GM12891 (cell line): ENCODE results near the gene ZNF575.
"Not testable (repeated sequence)": the region's sequence is repeated elsewhere in the genome, so short reads cannot be mapped to it uniquely, and the experiment has no call there.

Experiments
- DNase-seq: peaks from one replicate; pipeline ENCODE4 v3.0.0; 2011; ENCODE audit warnings: low spot score; ENCODE audit not compliant: insufficient read length
- FAIRE-seq: peaks from 2 replicates; lab custom pipeline; 2011; peaks lifted over from hg19 to GRCh38; lab: Jason Lieb, UNC
- PAX5 ChIP-seq: IDR thresholded peaks from 2 replicates; pipeline ENCODE4 v1.6.1; 2011; ENCODE audit warnings: low read length, moderate library complexity, mild to moderate bottlenecking; ENCODE audit not compliant: insufficient read depth, severe bottlenecking
- POLR2A ChIP-seq: IDR thresholded peaks from 2 replicates; pipeline ENCODE4 v1.6.1; 2011; ENCODE audit warnings: low read depth, low read length, control low read depth
- POLR2AphosphoS5 ChIP-seq: IDR thresholded peaks from 2 replicates; pipeline ENCODE4 v1.6.1; 2011; ENCODE audit warnings: low read depth, low read length, control low read depth
- POU2F2 ChIP-seq: IDR thresholded peaks from 2 replicates; pipeline ENCODE4 v1.6.1; 2011; ENCODE audit warnings: low read depth, mild to moderate bottlenecking, control low read depth, low read length, moderate library complexity
- SPI1 ChIP-seq: IDR thresholded peaks from 2 replicates; pipeline ENCODE4 v1.6.1; 2011; ENCODE audit warnings: low read depth, low read length, control low read depth
- TAF1 ChIP-seq: IDR thresholded peaks from 2 replicates; pipeline ENCODE4 v1.6.1; 2011; ENCODE audit warnings: low read depth, low read length, control low read depth

Gene ZNF575

DNA sequence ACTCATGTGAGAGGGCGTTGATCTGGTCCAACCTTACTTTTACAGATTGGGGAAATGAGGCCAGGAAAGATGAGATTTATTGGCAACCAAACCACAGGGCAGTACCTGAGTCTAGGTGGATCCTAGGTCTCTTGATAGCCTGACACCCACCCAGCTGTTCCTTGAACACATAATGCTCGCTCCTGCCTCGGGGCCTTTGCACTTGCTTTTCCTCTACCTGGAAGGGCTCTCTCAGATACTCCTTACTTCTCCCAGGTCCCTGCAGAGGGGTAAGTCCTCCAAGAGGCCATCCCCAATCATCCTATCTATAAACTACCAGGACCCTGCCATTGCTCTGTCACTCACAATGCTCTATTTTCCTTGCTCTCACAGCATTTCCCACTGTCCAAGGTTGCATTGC, 7.4 kb downstream of the ZNF575 start:
- DNase-seq (no peak), FAIRE-seq (no peak)
- no peak for TF ChIP-seq TAF1
- no peak for TF ChIP-seq PAX5
- TF ChIP-seq SPI1: no peak
- no peak for TF ChIP-seq POLR2A
- TF ChIP-seq POU2F2: no peak
- TF ChIP-seq POLR2AphosphoS5: no peak

DNA sequence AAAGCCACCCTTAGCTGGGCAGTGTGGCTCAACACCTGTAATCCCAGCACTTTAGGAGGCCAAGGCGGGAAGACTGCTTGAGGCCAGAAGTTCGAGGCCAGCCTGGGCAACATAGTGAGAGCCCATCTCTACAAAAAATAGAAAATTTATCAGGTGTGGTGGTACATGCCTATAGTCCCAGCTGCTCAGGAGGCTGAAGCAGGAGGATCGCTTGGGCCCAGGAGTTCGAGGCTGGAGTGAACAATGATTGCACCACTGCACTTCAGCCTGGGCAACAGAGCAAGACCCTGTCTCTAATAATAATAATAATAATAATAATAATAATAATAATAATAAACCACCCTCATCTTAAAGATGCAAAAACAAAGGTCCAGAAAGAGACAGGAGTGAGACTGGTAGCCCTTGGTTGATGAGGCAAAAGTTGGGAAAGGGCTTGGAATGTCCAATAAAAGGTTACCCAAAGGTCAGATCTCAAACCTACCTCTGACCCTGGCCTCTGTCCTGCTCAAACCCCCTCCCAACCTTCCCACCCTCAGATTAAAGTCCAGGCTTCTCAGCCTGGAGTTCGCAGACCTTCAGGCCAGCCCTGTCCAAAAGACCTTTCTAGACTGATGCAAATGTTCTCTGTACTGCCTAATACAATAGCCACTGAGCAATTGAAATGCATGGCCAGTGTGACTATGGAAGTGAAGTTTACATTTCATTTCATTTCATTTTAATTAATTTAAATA, 9.1 kb downstream of the ZNF575 start:
- FAIRE-seq: no peak
- DNase-seq: no peak
- TF ChIP-seq SPI1: no peak
- TF ChIP-seq POU2F2: no peak
- no peak for TF ChIP-seq POLR2AphosphoS5
- no peak for TF ChIP-seq POLR2A
- no peak for TF ChIP-seq PAX5
- no peak for TF ChIP-seq TAF1

DNA sequence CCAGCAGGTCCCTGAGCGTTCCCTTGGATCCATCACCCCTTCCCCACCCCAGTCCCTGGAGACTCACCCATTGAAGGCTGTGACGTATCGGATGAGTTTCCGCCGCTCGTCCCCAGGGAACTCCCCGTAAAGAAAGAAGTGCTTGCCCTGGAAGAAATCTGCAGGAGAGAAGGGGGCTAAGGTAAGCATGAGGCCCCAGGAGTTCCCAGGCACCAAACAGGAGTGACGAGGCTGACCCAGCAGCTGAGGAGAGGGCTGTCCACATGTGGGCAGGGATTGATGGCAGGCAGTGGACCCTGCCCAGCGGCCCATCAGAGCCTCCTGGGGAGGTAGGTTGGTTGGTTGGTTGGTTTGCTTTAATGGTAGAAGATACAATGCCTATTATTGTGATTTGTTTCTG, 11.1 kb downstream of the ZNF575 start:
- TF ChIP-seq POLR2A: no peak
- no peak for TF ChIP-seq POU2F2
- TF ChIP-seq POLR2AphosphoS5: no peak
- TF ChIP-seq SPI1: no peak
- no peak for TF ChIP-seq PAX5
- no peak for TF ChIP-seq TAF1
- DNase-seq (no peak), FAIRE-seq (no peak)

DNA sequence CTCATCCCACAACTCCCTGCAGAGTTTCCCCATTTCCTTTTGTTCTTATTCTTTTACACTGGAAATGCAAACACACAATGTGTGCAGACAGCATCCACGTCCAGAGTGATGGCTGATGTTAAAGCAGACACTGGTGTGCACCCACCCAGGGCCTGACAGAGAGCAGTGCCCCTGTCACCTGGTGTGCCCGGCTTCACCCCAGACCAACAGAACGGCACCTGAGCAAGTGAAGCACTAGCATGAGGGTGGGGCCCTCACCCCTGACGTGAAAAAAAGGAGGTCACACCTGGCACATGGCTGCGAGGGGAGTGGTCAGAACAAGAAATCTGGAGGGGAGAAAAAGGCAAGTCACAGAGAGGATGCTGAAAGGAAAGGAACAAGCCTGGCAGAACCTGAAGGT, 12.3 kb downstream of the ZNF575 start:
- DNase-seq: no peak
- no peak for FAIRE-seq
- TF ChIP-seq POU2F2 (no peak), TAF1 (no peak), POLR2AphosphoS5 (no peak), POLR2A (no peak), PAX5 (no peak), SPI1 (no peak)

DNA sequence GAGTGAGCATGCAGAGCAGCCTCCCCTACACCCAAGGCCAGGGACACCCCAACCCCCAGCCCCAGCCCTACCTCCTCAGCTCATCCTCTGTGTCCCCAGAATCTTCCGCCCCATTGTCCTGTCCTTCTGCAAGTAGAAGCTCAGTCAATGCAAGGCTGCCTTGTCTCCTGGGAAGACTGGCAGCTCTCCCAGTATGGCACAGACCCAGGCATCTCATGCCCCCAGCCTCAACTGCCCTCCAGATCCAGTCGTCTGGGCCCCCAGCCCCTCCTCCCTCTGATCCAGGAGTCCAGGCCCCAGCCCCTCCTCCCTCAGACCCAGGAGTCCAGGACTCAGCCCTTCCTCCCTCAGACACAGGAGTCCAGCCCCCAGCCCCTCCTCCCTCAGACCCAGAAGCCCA, 13.0 kb downstream of the ZNF575 start:
- no peak for FAIRE-seq
- DNase-seq: no peak
- TF ChIP-seq POU2F2: no peak
- TF ChIP-seq POLR2AphosphoS5: no peak
- no peak for TF ChIP-seq PAX5
- TF ChIP-seq TAF1: no peak
- TF ChIP-seq SPI1: no peak

DNA sequence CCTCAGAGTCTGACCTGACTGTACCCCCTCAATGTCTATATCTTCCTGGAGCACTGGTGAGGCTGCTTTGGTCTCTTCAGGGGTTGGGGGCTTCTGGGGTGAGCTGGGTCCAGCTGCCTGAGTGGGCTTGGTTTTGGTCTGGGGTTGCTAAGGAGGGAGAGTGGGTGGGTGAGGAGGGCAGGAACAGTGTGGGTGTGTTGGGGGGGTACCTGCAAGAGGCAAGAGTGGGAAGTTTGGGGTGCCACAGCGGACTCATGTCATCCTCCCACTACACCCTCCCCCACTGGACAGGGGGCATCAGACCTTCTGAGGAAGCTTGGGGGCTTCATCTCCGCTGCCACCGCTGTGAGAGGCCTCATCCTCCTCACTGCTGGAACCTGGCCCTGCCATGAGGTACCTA, 13.6 kb downstream of the ZNF575 start:
- TF ChIP-seq PAX5 (no peak), SPI1 (no peak), POU2F2 (no peak), TAF1 (no peak), POLR2A (no peak), POLR2AphosphoS5 (no peak)
- DNase-seq (no peak), FAIRE-seq (no peak)

DNA sequence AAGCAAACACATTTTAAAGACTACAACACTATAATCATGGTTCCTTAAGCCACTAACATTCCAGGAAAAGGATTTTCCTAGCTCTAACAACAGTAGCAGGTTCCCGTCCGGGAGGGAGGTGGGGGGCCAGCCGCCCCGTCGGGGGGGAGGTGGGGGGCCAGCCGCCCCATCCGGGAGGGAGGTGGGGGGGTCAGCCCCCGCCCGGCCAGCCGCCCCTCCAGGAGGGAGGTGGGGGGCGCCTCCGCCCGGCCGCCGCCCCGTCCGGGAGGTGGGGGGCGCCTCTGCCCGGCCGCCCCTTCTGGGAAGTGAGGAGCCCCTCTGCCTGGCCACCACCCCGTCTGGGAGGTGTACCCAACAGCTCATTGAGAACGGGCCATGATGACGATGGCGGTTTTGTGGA, 14.9 kb downstream of the ZNF575 start:
- not testable (repeated sequence) for DNase-seq, FAIRE-seq

DNA sequence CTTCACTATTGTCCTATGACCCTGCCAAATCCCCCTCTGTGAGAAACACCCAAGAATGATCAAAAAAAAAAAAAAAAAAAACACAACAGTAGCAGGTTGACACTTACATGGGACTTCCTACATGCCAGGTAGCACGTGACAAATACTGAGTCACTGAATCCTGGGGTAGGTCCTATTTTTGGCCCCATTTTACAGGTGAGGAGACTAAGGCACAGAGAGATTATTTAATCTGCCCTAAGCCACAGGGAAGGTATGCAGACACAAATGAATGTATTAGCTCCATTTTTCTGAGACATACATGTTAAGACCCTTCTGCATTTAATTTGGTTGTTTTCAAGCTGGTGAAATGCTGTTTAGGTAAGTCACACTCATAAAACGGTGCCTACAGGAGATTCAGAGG, 15.7 kb downstream of the ZNF575 start:
- FAIRE-seq: no peak
- no peak for TF ChIP-seq SPI1
- no peak for TF ChIP-seq TAF1
- TF ChIP-seq PAX5: no peak
- TF ChIP-seq POLR2AphosphoS5: no peak
- no peak for TF ChIP-seq POU2F2
- no peak for TF ChIP-seq POLR2A

DNA sequence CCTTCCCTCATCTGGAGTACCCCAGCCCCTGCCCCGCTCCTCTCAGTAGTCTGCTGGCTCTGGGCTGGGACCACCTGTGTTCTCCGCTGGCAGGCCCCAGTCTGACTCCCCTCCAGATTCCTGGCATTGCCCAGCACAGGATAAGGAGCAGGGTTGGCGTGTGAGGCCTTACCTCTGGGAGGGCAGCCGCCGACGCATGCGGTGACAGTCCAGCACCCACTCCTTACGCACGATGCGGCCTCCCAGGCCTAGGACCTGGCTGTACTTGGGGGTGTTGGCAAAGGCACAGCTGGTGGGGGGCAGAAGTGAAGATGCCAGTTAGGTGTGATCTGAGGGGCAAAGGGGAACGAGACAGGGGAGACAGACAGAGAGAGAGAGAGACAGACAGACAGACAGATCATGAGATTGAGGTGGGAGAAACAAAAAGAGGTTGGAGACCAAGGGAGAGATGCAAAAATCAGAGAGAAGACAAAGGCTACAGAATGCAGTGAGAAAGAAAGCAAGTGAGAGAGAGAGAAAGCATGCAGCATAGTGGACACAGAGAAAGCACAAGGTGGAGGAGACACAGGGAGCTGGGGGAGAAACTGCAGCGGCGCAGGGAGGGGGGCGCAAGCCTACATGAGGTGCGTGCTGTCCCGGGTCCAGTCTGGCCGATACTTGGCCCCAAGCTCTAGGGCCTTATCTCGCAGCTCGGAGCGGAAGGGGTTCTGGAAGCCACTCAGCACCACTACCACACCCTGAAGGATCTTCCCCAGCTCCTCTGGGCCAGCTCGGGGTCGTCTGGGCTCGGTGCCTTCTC, 18.6 kb downstream of the ZNF575 start:
- TF ChIP-seq POU2F2 (no peak), TAF1 (no peak), SPI1 (no peak)
- DNase-seq: no peak
- FAIRE-seq: no peak

More for the DNA sequence above, 15.7 kb downstream of the ZNF575 start:
- DNase-seq: no peak

DNA sequence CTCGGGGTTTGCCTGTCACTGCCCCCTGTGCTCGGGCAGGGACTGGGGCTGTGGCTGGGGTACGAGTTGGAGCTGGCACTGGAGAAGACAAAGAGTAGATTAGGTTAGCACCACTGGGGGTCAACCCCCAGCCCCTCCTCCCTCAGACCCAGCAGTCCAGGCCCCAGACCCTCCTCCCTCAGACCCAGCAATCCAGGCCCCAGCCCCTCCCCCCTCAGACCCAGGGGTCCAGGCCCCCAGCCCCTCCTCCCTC, 19.1 kb downstream of the ZNF575 start:
- FAIRE-seq (no peak), DNase-seq (no peak)
- TF ChIP-seq POLR2AphosphoS5 (no peak), TAF1 (no peak), SPI1 (no peak), POU2F2 (no peak), POLR2A (no peak), PAX5 (no peak)

DNA sequence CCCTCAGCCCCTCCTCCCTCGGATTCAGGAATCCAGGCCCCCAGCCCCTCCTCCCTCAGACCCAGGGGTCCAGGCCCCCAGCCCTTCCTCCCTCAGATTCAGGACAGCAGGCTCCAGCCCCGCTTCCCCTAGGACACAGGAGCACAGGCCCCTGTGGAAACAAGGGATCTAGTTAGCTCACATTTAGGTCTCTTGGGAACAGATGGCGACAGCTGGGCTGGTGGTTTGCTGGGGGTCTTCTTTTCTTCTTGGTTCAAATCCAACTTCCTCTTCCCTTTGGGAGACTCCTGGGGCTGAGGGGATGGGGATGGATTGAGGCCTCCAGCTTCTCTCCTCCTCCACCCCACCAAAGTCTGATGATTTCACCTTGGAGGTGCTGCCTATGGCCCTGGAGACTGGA, 19.6 kb downstream of the ZNF575 start:
- DNase-seq: no peak
- TF ChIP-seq POLR2A (no peak), POLR2AphosphoS5 (no peak), POU2F2 (no peak), SPI1 (no peak), PAX5 (no peak), TAF1 (no peak)
- FAIRE-seq: no peak
